Stomach (tissue), 4 donors: ENCODE data around the gene NUP43.
"Not testable (repeated sequence)": the region's sequence is repeated elsewhere in the genome, so short reads cannot be mapped to it uniquely, and the experiment has no call there.

Experiments
- CTCF ChIP-seq, 7 experiments: fragments of 450-650 bp in 4 of 7; fragments of 200-600 bp in 3 of 7; sonication (generic) in 3 of 7; IDR thresholded peaks; one replicate each; pipeline ENCODE4 v1.5.1; 2016 to 2019; ENCODE audit warnings: antibody characterized with exemption in 7 of 7, control low read depth in 2 of 7, mild to moderate bottlenecking in 1 of 7
- EP300 ChIP-seq: sonication (generic); formaldehyde crosslinking; IDR thresholded peaks from one replicate; pipeline ENCODE4 v1.6.1; 2017; ENCODE audit warnings: antibody characterized with exemption
- POLR2A ChIP-seq, 4 donors: fragments of 450-650 bp; IDR thresholded peaks; one replicate each; pipeline ENCODE4 v1.6.1; 2016; ENCODE audit warnings: antibody characterized with exemption in 4 of 4, control low read depth in 2 of 4, mild to moderate bottlenecking in 1 of 4, moderate library complexity in 1 of 4
- POLR2AphosphoS5 ChIP-seq, 3 donors: sonication (generic); formaldehyde crosslinking; IDR thresholded peaks; one replicate each; pipeline ENCODE4 v1.6.1; 2016; ENCODE audit warnings: antibody characterized with exemption in 3 of 3

DNA sequence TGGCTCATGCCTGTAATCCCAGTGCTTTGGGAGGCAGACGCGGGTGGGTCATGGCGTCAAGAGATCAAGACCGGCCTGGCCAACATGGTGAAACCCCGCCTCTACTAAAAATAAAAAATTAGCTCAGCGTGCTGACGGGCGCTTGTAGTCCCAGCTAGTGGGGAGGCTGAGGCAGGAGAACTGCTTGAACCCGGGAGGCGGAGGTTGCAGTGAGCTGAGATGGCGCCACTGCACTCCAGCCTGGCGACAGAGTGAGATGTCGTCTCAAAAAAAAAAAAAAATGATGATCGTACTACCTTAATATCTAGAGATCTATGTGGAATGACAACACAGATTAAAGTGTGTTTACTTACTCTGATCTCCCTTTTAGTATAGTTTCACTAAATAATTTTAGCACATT, 64.5 kb downstream of the NUP43 start:
- not testable (repeated sequence) for TF ChIP-seq POLR2A (IDR thresholded peaks at IDR 0.05); CTCF (IDR thresholded peaks at IDR 0.05); POLR2AphosphoS5 (IDR thresholded peaks at IDR 0.05); EP300
